KOPT-K1 (cell line): ENCODE results near the gene PPID.

Source experiments
- H3K27ac ChIP-seq: fragments of 200-600 bp; sonication (generic); 2 replicates; pipeline ENCODE4 v1.5.1; 2016; ENCODE audit warnings: antibody characterized with exemption, mild to moderate bottlenecking, low read depth, low read length; ENCODE audit not compliant: poor library complexity, severe bottlenecking
- H3K36me3 ChIP-seq: fragments of 200-600 bp; sonication (generic); 2 replicates; pipeline ENCODE4 v1.5.1; 2017; ENCODE audit warnings: antibody characterized with exemption, mild to moderate bottlenecking, low read length, moderate library complexity; ENCODE audit not compliant: insufficient read depth
- H3K9me3 ChIP-seq: fragments of 200-600 bp; sonication (generic); 2 replicates; pipeline ENCODE4 v1.5.1; 2017; ENCODE audit warnings: antibody characterized with exemption, low read length, mild to moderate bottlenecking; ENCODE audit not compliant: insufficient read depth, poor library complexity, severe bottlenecking

The PPID gene

DNA sequence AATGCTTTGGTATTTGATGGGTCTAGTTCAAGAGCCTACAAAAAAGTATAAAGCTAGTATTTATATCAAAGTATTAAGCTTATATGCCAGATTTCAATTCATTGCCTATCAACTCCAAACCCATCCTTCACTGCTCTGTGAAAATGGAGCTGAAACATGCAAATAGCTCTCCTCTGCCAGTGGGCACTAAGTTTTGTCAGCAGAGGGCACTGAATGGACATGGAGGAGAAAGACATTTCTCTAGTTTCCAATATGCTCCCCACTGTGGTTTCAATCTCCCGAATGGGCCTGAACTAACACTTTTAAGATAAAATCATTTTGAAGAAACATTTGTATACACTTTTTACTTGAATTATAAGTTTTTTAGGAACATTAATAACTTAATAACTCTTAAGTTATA is 12.4 kb downstream of the PPID start:
- peaks cover 100% of the 10 kb centered on the region for H3K36me3 ChIP-seq
- no peaks in the 10 kb centered on the region for H3K9me3 ChIP-seq

DNA sequence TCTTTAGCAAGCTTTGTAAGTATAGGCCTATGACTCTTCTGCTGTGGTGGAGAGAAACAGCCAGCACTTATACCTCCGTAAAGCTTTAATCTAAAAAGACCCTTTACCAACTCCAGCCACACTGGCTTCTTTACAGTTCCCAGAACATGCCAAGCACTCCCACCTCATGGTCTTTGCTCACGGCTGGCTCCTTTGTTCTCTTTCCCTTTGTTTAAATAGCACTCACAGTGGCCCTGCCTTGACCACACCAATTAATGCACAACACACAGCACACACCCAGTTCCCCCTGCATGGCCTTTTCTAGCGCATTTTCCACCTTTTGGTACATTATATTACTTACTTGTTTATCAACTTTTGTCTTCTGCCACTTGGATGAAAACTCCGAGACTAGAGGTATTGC is 18.9 kb downstream of the PPID start:
- Histone ChIP-seq H3K9me3 (no peaks in the 10 kb centered on the region), H3K36me3 (peaks cover 62% of the 10 kb centered on the region), H3K27ac (no peak overlapping the region)

More for the DNA sequence above, 12.4 kb downstream of the PPID start:
- H3K27ac ChIP-seq, result no peak overlapping the region

DNA sequence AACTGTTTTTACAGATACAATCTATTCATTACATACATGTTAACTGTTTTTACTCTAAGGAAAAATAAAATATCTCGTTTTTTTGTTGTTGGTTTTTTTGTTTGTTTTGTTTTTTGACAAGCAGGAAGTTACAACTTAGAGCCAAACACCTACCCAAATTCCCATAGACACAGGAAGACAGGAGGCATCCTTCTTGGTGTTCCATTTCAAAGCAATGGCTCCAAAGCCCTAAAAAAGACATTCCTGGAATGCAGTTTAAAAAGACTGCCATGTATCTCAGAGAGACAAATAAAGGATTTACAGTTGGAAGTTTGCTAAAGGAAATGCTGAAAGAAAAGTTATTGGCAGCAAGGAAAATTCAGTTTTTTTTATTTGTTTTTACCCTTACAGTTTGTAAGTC is 34.4 kb downstream of the PPID start:
- Histone ChIP-seq H3K27ac (no peak overlapping the region), H3K36me3 (peaks cover 6% of the 10 kb centered on the region; the same call in 1 of the 2 replicates), H3K9me3 (no peaks in the 10 kb centered on the region)

DNA sequence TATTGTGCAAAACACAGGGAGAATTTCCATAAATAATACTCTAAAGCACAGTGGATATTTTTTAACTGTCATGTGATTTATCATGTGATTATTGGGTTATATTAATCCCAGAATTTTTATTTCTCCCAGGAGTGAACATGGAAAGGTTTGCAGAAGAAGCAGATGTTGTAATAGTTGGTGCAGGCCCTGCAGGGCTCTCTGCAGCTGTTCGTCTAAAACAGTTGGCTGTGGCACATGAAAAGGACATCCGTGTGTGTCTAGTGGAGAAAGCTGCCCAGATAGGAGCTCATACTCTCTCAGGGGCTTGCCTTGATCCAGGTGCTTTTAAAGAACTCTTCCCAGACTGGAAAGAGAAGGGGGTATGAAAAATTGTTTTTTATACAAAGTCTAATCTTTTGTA is 41.1 kb downstream of the PPID start:
- no peak overlapping the region for H3K27ac ChIP-seq
- no peaks in the 10 kb centered on the region for H3K9me3 ChIP-seq
- H3K36me3 ChIP-seq, result peaks cover 3% of the 10 kb centered on the region

DNA sequence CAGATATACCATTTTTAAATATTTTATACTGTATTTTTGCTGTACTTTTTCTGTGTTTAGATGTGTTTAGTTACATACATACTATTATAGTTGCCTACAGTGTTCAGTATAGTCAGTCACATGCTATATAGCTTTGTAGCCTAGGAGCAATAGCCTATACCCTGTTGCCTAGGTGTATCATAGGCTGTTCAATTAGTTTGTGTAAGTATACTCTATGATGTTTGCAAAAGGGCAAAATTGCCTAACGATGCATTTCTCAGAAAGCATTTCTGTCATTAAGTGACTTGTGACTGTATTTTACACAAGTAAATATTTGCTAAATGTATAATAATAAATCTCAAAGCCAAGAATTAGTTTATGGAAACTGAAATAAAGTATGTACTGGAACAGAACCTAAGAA is 41.6 kb downstream of the PPID start:
- H3K9me3 ChIP-seq, result no peaks in the 10 kb centered on the region
- H3K27ac ChIP-seq, result no peak overlapping the region
- no peaks in the 10 kb centered on the region; the same call in 1 of the 2 replicates for H3K36me3 ChIP-seq

DNA sequence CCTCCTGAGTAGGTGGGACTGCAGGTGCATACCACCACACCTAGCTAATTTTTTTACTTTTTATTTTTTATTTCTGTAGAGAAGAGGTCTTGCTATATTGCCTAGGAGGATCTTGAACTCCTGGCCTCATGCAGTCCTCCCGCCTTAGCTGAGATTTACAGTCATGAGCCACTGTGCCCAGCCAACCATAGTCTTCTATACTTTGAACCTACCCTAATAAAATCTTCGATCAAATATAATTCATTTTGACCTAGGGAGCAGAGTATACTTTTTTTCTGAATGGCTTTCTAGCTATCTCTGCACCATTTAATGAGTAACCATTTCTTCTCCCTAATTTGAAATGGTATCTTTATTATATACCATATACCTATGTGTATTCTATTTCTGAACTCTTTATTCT is 44.4 kb downstream of the PPID start:
- Histone ChIP-seq H3K27ac (no peak overlapping the region), H3K9me3 (no peaks in the 10 kb centered on the region), H3K36me3 (no peaks in the 10 kb centered on the region; the same call in 1 of the 2 replicates)

DNA sequence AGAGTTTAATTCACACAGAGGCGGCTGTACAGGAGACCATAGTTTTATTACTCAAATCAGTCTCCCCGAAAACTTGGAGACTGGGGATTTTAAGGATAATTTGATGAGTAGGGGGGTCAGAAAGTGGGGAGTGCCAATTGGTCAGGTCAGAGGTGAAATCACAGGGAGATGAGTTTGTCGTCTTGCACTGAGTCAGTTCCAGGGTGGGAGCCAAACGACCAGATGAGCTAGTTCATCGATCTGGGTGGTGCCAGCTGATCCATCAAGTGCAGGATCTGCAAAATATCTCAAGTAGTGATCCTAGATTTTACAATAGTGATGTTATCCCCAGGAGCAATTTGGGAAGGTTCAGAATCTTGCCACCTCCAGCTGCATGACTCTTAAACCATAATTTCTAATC is 47.1 kb downstream of the PPID start:
- H3K27ac ChIP-seq, result no peak overlapping the region
- H3K9me3 ChIP-seq, result no peaks in the 10 kb centered on the region
- no peaks in the 10 kb centered on the region for H3K36me3 ChIP-seq

DNA sequence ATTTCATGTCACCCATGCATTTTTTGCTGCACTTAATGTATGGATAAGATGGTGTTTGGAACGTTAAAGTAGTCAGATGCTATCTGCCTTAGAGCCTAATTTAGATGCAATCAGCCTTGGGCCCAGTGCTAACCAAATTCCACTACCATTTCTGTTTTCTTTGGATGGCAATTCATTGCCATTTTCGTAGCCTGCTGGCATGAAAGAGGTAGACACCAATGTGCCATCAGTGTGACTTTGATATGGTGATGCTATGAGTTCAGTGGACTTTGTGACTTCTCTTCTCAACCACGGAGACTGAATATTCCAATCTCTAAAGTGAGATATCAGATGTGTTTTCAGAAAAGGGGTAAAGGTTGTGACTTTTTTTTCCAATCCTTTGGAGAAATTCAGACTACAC is 49.6 kb downstream of the PPID start:
- Histone ChIP-seq H3K9me3 (no peaks in the 10 kb centered on the region), H3K27ac (no peak overlapping the region)

DNA sequence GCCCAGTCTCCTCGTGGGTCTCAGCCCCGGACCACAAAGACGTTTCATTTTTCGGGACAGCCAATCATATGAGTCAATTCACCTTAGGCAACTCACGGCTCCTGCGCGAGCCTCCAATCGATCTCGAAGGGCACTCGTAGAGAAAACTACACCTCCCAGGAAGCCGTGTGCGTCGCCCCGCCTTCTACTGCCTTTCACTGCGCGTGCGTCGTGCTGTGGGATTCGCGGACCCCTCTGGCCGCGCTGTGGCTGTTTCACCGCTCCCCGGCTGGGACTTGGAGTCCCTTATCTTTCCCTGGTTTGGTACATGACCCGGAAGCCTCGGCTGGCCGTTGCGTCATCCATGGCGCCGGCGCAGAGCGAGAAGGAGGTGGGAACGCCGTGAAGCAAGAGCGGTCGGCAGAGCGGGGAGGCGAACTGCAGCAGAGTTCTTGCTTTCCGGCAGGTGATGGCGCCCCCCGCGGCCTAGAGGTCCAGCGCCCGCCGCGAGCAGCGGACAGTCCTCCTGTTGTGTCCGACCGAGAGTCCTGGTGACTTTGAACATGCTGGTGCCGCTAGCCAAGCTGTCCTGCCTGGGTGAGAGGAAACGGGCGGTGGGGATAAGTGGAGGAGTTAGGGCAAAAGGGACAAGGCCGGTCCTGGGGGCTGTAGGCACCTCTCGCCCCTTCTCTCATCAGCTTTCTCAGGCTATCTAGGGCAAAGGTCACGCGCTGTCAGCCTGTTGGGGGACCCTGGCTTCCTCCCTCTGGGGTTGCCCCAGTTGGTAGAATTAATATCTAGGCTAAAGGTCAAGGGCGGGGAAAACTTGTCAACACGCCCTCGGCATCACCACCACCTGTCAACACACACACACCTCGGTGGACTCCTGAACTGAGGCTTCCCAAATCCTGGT is 51.0 kb downstream of the PPID start, which contains the start of gene ETFDH:
TSS of gene ETFDH (plus strand) at position 382 of the 892 bp plus-strand sequence. CDS start at position 543, 161 bp downstream.
- Histone ChIP-seq H3K36me3 (peaks cover 12% of the 10 kb centered on the region), H3K27ac (peak within 1 kb of the TSS; percentile 90), H3K9me3 (no peaks in the 10 kb centered on the region)

More for the DNA sequence above, 49.6 kb downstream of the PPID start:
- peaks cover 6% of the 10 kb centered on the region for H3K36me3 ChIP-seq

DNA sequence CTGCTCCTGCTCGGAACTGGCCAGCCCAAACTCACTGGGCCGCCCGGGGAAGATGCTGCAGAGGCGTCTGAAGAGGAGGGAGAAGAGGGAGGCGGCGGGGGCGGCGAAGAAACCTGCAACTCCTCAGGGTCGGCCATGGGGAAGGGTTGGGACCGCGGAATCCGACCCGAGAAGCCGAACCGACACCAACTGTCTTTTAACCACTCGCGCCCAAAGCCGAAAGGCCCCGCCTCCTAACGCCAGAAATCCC is 51.6 kb downstream of the PPID start, which contains the start of gene C4orf46:
TSS of gene C4orf46 (minus strand) at position 223 of the 250 bp plus-strand sequence. CDS start at position 137, 86 bp downstream.
- Histone ChIP-seq H3K36me3 (peaks cover 18% of the 10 kb centered on the region), H3K9me3 (no peaks in the 10 kb centered on the region), H3K27ac (peak within 1 kb of the TSS; percentile 90)

DNA sequence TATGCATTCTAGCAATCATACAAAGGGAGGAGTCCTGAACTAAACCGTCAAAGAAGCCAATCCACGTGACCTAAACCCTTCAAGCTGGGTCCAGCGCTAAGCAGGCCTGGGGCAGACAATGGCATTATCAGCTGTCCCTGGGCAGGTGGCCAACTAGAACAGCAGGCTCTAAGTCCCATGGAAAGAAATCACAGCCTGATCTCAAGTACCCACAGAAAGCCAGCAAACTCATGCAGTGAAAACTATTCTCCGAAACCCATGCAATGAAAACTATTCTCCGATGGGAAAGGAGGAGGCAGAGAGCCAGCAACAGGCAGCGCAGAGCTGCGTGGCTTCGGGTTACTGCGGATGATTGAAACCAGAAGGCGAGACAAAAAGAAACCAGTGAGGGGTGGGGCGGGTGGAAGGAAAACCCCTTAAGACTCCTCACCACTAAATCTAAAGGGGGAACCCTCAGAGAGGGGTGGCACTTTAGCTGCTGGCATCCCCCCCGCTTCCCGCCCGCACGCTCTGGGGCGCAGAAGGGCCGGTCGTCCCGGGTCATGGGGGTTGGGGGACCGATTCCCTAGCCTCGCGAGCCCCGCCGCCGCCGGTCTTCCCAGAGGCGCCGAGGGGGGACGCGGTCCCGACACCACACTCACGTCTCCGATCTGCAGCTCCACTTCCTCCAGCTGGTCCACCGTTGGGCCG is 52.1 kb downstream of the PPID start:
- Histone ChIP-seq H3K27ac (peak overlapping the region; percentile 90), H3K36me3 (peaks cover 23% of the 10 kb centered on the region)

DNA sequence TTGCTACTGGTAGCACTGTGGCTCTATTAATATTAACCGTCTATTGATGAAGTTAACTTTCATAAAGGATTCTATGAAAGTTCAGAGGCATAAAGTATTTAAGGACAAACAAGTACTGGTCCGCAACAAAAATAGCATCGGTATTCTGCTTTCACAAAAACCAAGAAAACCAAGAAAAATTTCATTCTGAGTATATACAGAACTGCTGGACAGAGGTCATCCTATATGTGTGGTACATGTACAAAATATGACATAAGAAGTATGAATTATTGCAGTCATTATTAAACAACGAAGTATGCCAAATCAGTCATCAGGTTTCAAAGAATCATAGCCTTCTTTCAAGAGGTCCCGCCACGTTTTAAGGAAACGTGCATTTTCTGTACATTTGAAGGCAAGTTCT is 53.9 kb downstream of the PPID start:
- Histone ChIP-seq H3K36me3 (peaks cover 38% of the 10 kb centered on the region), H3K27ac (no peak overlapping the region), H3K9me3 (no peaks in the 10 kb centered on the region)

More for the DNA sequence above, 52.1 kb downstream of the PPID start:
- H3K9me3 ChIP-seq, result no peaks in the 10 kb centered on the region

DNA sequence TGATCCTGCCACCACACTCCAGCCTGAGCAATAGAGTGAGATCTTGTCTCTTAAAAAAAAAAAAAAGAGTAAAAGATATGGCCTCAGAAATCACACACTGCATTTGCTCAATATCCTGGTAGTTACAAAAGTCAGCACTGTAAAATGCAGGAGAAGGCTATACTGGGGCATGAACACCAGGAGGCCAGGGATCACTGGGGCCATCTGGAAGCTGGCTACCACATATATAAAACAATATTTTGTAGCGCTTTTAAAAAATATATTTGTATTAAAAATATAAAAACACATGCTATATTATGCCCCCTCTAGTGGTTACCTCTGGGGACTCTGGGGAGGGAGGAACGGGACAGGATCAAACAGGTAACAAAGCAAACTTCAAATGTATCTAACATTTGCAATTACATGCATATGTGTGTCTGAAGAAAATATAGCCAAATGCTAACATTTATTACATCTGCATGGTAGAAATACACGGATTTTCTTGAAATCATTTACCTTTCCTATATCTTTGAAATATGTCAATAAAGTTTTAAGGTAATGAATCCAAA is 55.5 kb downstream of the PPID start:
- Histone ChIP-seq H3K27ac (no peak overlapping the region), H3K36me3 (peaks cover 38% of the 10 kb centered on the region), H3K9me3 (no peaks in the 10 kb centered on the region)

DNA sequence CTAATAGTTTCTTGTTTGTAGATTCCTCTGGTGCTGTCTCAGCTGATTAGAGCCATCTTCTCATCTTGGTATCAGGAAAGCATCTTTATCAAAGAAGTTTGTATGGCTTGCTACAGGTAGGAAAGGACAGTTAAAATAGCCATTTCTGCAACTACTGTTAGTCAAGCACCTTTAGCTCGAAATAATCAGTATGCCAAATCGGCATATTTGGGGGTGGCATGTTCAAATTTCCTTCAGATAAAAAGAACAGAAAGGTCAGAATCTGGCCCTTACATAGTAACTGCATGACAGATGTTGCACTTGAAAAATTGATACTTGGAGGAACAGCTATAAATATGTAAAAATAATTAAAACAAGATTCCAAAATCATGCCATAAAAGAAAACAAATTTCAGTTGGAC is 56.3 kb downstream of the PPID start:
- H3K9me3 ChIP-seq, result no peaks in the 10 kb centered on the region
- H3K36me3 ChIP-seq, result peaks cover 38% of the 10 kb centered on the region

DNA sequence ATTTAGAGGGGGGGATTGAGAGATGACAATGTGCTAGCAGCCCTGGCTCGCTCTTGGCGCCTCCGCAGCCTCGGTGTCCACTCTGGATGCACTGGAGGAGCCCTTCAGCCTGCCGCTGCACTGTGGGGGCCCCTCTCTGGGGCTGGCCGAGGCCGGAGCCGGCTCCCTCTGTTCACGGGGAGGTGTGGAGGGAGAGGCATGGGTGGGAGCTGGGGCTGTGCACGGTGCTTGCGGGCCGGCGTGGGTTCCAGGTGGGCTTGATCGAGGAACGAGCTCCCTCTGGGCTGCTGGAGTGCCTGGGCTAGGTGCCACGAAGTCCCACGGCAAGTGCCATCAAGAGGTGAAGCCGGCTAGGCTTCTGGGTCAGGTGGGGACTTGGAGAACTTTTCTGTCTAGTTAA is 58.4 kb downstream of the PPID start:
- Histone ChIP-seq H3K36me3 (peaks cover 38% of the 10 kb centered on the region), H3K9me3 (no peaks in the 10 kb centered on the region), H3K27ac (no peak overlapping the region)

More for the DNA sequence above, 56.3 kb downstream of the PPID start:
- H3K27ac ChIP-seq, result no peak overlapping the region
